ENCODE results near the gene TERT. TPM values are rescaled to one million over a fixed set of nuclear protein-coding genes. Genes with fewer than 3 reads are reported as not detected.

The TERT gene
- total and polyA plus RNA-seq, 10 of the 15 experiments (the other 5 are each of a cell fraction or from before 2014, with no cell fraction given) = 0.08 to 21.5 (median 5.0) TPM

- intact Hi-C loops (cut with micrococcal nuclease; ENCODE audit: unreplicated experiment) = no loop called here
- ChIA-PET POLR2A (no interaction called here), CTCF (no interaction called here), RAD21 (ENCODE audit: unreplicated experiment) (no interaction called here), SMC1A (ENCODE audit: uncharacterized antibody, unreplicated experiment) (no interaction called here)
- H3K36me3 ChIP-seq (ENCODE audit: control insufficient read depth in 2 of 2, insufficient read depth in 2 of 2, low read length in 1 of 2) = no peaks in the 10 kb centered on the region
- H3K4me2 ChIP-seq (ENCODE audit: control insufficient read depth, insufficient read depth) = no peak overlapping the region
- WGBS (ENCODE audit: insufficient coverage, insufficient replicate concordance, low lambda C conversion rate, missing lambda C conversion rate) = 37% methylated on average over 23 of the region's 24 CpGs
- FAIRE-seq (no peak), ATAC-seq (no peak), DNase-seq (ENCODE audit: low read depth, low spot score) (no peak)
- no peaks in the 10 kb centered on the region for H3K9me3 ChIP-seq (replicated peaks; ENCODE audit: control insufficient read depth, insufficient read depth, low read length)
- in situ Hi-C loops (cut with MboI) = no loop called here
- no peak overlapping the region for H3K9ac ChIP-seq (ENCODE audit: control insufficient read depth, insufficient read depth, low read length)
- H3K27me3 ChIP-seq (replicated peaks in 1 of 2; ENCODE audit: control insufficient read depth in 2 of 2, insufficient read depth in 2 of 2, low read length in 1 of 2) = no peaks in the 10 kb centered on the region
- H2AFZ ChIP-seq (ENCODE audit: control insufficient read depth, low read depth, low read length) = no peak overlapping the region
- H3K4me1 ChIP-seq (ENCODE audit: control insufficient read depth, insufficient read depth, low read length) = no peaks in the 10 kb centered on the region
- H3K79me2 ChIP-seq (ENCODE audit: control insufficient read depth, insufficient read depth, low read length) = no peaks in the 10 kb centered on the region
- no peak overlapping the region for H3K27ac ChIP-seq (ENCODE audit: control insufficient read depth, insufficient read depth)
- H4K20me1 ChIP-seq (ENCODE audit: control insufficient read depth, insufficient read depth) = no peaks in the 10 kb centered on the region; the same call in 1 of the 2 replicates
- BruUV-seq (replicated peaks) = no TSS peak
- H3K4me3 ChIP-seq = no peak overlapping the region
- TF ChIP-seq ZZZ3 (IDR thresholded peaks at IDR 0.05; ENCODE audit: control insufficient read depth, insufficient read length, low read depth) (no peak), KLF5 (IDR thresholded peaks at IDR 0.05; ENCODE audit: partially characterized antibody) (no peak), ZBTB4 (CRISPR knock-in tag; IDR thresholded peaks at IDR 0.05) (no peak), GATAD2B (conservative IDR thresholded peaks at IDR 0.05; ENCODE audit: low read depth) (no peak), BRCA1 (IDR thresholded peaks at IDR 0.05; ENCODE audit: low read depth, low read length) (no peak), BCL11A (IDR thresholded peaks at IDR 0.05; ENCODE audit: low read depth, low read length) (no peak), ATF3 (IDR thresholded peaks at IDR 0.05; ENCODE audit: borderline replicate concordance, extremely low read depth, low read depth, low read length) (no peak), PML (IDR thresholded peaks at IDR 0.05; ENCODE audit: low read length) (no peak), PRDM15 (CRISPR knock-in tag; IDR thresholded peaks at IDR 0.05) (no peak), POLR2A (IDR thresholded peaks at IDR 0.05; ENCODE audit: low read depth, low read length) (no peak), E4F1 (IDR thresholded peaks at IDR 0.05; ENCODE audit: borderline replicate concordance, partially characterized antibody) (no peak), TCF12 (IDR thresholded peaks at IDR 0.05; ENCODE audit: low read depth, low read length) (no peak), CBX5 (IDR thresholded peaks at IDR 0.05; ENCODE audit: low read depth) (no peak), IRF4 (IDR thresholded peaks at IDR 0.05; ENCODE audit: low read depth, low read length) (no peak), YBX1 (IDR thresholded peaks at IDR 0.05) (no peak), NBN (IDR thresholded peaks at IDR 0.05) (no peak), BACH1 (IDR thresholded peaks at IDR 0.05; ENCODE audit: borderline replicate concordance) (no peak)
These were observed 91.4 kb downstream of the TERT start for GRCh38 chr5:1203311-1203967.
